NCI-H1417 treated with DMSO at 0.1 percent for 48 hours (cell line): Measurements from ENCODE around the gene NCKAP5.

Source experiments
- DNase-seq: peaks from one replicate; lab custom pipeline; 2025; lab: John Stamatoyannopoulos, UW

Gene NCKAP5

DNA sequence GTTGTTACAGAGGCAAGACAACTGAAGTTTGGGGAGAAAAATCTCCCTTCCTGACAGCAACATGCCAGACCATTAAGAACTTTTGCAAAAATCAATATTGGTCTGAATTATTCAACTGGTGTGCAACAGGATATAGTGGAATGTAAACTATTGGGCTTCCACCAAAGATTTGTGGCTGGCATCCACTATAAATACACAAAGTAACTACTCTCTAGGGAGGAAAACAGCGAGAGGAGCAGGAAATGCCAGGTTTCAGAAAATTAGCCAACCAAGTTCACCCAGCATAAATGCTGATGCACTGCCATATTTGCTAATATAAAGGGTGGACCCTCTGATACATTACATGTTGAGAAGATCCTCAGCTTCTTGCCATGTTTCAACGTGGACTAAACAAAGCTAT lies 630.6 kb downstream of the NCKAP5 start:
- DNase-seq, result no peak

- no peak for DNase-seq
Measured at GRCh38 chr2:132936791-132937190, 631.5 kb downstream of the NCKAP5 start.

- DNase-seq, result no peak
Measured at GRCh38 chr2:132936261-132936660, 632.0 kb downstream of the NCKAP5 start.

- DNase-seq, result no peak
Measured at GRCh38 chr2:132929786-132930185, 638.5 kb downstream of the NCKAP5 start.

- no peak for DNase-seq
Measured at GRCh38 chr2:132923787-132924186, 644.5 kb downstream of the NCKAP5 start.

- DNase-seq, result no peak
Measured at GRCh38 chr2:132915812-132916549, 652.3 kb downstream of the NCKAP5 start.

DNA sequence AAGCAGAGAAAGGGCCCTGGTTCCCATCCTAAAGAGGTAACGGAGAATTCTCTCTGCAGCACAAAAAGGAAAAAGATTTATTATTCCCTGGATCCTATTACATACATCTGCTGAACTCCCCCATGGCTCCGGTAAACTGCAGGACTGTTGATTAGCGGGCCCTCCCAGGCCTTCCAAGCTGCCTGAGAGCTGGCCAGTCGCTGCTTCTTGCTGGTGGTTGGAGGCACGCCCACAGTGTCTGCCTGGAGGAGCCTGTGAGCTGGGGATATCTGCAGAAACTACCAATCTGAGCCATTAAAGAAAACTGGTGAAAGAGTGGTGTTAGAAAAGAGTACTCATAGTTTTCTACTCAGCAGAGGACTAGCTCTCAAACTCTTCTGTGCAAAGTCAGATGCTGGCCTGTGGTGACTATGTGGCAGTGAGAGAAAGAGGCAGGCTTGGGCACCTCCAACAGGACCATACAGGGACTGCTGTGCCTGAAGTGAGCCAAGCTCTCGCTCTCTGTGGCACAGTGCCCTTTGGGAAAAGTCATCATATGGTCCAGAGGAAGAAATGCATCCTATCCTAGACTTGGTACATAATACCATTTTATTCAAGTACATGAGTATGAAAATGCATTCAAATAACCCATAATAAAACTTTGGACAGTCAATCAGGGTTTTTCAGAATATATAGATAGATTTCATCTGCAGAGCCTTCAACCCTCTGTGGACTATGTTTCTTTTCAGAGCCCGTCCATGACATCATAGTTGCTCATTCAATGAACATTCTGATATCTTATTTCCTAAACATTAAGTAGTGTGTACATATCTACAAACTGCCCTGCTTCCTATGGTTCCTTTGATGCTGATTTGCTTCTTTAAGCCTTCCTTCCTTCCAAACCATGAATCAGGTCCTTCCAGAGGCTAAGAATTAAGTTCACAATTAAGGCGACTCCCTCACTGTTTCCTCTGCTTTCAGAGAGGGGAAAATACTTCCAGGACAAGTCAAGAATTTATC lies 656.2 kb downstream of the NCKAP5 start:
- no peak for DNase-seq

DNA sequence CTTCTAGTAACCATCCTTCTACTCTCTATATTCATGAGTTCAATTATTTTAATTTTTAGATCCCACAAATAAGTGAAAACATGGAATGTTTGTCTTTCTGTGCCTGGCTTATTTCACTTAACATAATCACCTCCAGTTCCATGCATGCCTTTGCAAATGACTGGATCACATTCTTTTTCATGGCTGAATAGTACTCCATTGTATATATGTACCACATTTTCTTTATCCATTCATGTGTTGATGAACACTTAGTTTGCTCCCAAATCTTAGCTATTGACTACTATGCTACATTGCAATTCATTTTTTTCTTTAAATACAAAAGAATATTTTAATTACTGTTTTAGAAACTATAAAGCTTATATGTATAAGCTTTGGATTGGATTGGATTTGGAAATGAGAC lies 657.8 kb downstream of the NCKAP5 start:
- DNase-seq, result no peak

- no peak for DNase-seq
Measured at GRCh38 chr2:132909427-132909826, 658.8 kb downstream of the NCKAP5 start.

- no peak for DNase-seq
Measured at GRCh38 chr2:132904142-132904842, 664.0 kb downstream of the NCKAP5 start.

DNA sequence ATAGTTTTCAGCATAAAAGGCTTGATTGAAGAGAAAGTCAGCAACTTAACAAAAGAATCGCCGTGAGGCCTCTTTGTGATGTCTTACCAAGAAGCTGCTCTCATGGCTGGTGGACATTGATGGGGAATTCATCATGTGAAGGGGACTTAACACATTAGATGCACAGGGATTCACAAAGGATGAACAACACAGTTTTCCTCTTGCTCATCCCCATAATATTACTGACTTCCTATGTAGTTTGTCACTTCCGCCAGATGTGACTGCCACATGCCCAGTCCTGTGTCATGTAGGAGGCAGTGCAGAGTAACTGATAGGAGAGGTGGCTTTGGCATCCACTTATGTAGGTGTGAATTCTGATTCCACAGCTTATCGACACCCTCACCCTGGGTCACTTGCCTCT lies 665.6 kb downstream of the NCKAP5 start:
- DNase-seq, result no peak

DNA sequence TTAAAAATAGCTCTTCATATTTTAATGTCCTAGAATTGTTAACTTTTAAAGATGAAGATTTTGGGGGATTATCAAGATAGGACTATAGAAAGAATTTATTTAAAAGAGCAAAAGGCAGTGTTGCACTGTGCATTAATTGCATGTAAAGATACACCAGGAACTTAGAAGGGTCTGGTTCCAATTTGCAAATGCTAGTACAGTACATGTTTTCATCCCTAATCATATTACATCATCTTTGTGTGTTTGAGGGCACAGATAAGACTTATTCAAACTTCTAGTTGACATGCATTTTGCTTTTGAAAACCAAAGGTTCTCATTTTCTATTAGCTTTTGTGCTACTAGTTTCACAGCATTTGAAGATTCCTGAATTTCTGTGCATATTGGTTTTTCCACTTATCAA lies 666.6 kb downstream of the NCKAP5 start:
- no peak for DNase-seq

GRCh38 chr2:132897111-132897510 lies 671.2 kb downstream of the NCKAP5 start:
- no peak for DNase-seq

- no peak for DNase-seq
Measured at GRCh38 chr2:132896073-132896472, 672.2 kb downstream of the NCKAP5 start.

GRCh38 chr2:132891498-132891897 lies 676.8 kb downstream of the NCKAP5 start:
- no peak for DNase-seq

- DNase-seq, result no peak
Measured at GRCh38 chr2:132886574-132886973, 681.7 kb downstream of the NCKAP5 start.

GRCh38 chr2:132884705-132885104 lies 683.6 kb downstream of the NCKAP5 start:
- no peak for DNase-seq

GRCh38 chr2:132884292-132884691 lies 684.0 kb downstream of the NCKAP5 start:
- no peak for DNase-seq

GRCh38 chr2:132883430-132883829 lies 684.8 kb downstream of the NCKAP5 start:
- DNase-seq, result no peak

- no peak for DNase-seq
Measured at GRCh38 chr2:132881546-132881945, 686.7 kb downstream of the NCKAP5 start.

- no peak for DNase-seq
Measured at GRCh38 chr2:132877923-132878322, 690.3 kb downstream of the NCKAP5 start.

- no peak for DNase-seq
Measured at GRCh38 chr2:132876745-132877391, 691.4 kb downstream of the NCKAP5 start.
